Neuronal stem cell (in vitro differentiated cells): ENCODE data around the gene TTC29.
"Not testable (repeated sequence)": the region's sequence is repeated elsewhere in the genome, so short reads cannot be mapped to it uniquely, and the experiment has no call there.

Source experiments
- DNase-seq: peaks from one replicate; pipeline ENCODE4 v3.0.0-alpha.2; 2013; ENCODE audit warnings: low spot score
- H2AFZ ChIP-seq: one replicate; pipeline ENCODE4 v1.6.1; 2013; ENCODE audit warnings: mild to moderate bottlenecking, low read length, inconsistent platforms
- H2AK5ac ChIP-seq: 2 replicates; pipeline ENCODE4 v1.6.1; 2013; ENCODE audit warnings: low read depth, mild to moderate bottlenecking, inconsistent platforms, low read length, moderate library complexity, mixed read lengths
- H2BK120ac ChIP-seq: 2 replicates; pipeline ENCODE4 v1.6.1; 2013; ENCODE audit warnings: low read depth, mild to moderate bottlenecking, inconsistent platforms, low read length, moderate library complexity, mixed read lengths
- H2BK12ac ChIP-seq: one replicate; pipeline ENCODE4 v1.6.1; 2013; ENCODE audit warnings: low read length, inconsistent platforms
- H2BK15ac ChIP-seq: 2 replicates; pipeline ENCODE4 v1.6.1; 2013; ENCODE audit warnings: mild to moderate bottlenecking, low read length, inconsistent platforms, mixed read lengths
- H2BK5ac ChIP-seq: one replicate; pipeline ENCODE4 v1.6.1; 2013; ENCODE audit warnings: inconsistent platforms, mild to moderate bottlenecking, low read length, moderate library complexity
- H3K14ac ChIP-seq: one replicate; pipeline ENCODE4 v1.6.1; 2013; ENCODE audit warnings: low read length, inconsistent platforms
- H3K18ac ChIP-seq: 2 replicates; pipeline ENCODE4 v1.6.1; 2013; ENCODE audit warnings: low read length, inconsistent platforms
- H3K23ac ChIP-seq: 2 replicates; pipeline ENCODE4 v1.6.1; 2013; ENCODE audit warnings: low read depth, mild to moderate bottlenecking, mixed read lengths, low read length, inconsistent platforms; ENCODE audit not compliant: poor library complexity
- H3K27ac ChIP-seq: replicated peaks from 3 replicates; pipeline ENCODE4 v1.5.1; 2013; ENCODE audit warnings: low read length, inconsistent platforms
- H3K27me3 ChIP-seq, 3 experiments: 2 replicates each; pipeline ENCODE4 v1.6.1; 2013; ENCODE audit warnings: low read length in 3 of 3, mild to moderate bottlenecking in 2 of 3, inconsistent platforms in 1 of 3, low read depth in 1 of 3, mixed read lengths in 1 of 3, moderate library complexity in 1 of 3; ENCODE audit not compliant: control insufficient read depth in 3 of 3, insufficient read depth in 3 of 3
- H3K36me3 ChIP-seq, 2 donors: replicated peaks in 1 of 2; 2 replicates each; pipeline ENCODE4 v1.6.1; 2013; ENCODE audit warnings: low read length in 2 of 2; ENCODE audit not compliant: control insufficient read depth in 2 of 2, insufficient read depth in 2 of 2
- H3K4ac ChIP-seq: 2 replicates; pipeline ENCODE4 v1.6.1; 2013; ENCODE audit warnings: inconsistent platforms, mild to moderate bottlenecking, low read length, moderate library complexity
- H3K4me1 ChIP-seq, 2 donors: 1 replicate in 1 of 2; 2 replicates in 1 of 2; pipeline ENCODE4 v1.6.1; 2013; ENCODE audit warnings: low read length in 2 of 2, low read depth in 1 of 2; ENCODE audit not compliant: control insufficient read depth in 2 of 2, insufficient read depth in 1 of 2
- H3K4me2 ChIP-seq: one replicate; pipeline ENCODE4 v1.6.1; 2013; ENCODE audit warnings: mild to moderate bottlenecking, low read length, inconsistent platforms; ENCODE audit not compliant: insufficient read depth, poor library complexity, severe bottlenecking
- H3K4me3 ChIP-seq, 2 donors: 2 replicates each; pipeline ENCODE4 v1.5.1; 2013; ENCODE audit warnings: low read length in 2 of 2, mild to moderate bottlenecking in 2 of 2, inconsistent platforms in 1 of 2, moderate library complexity in 1 of 2
- H3K79me1 ChIP-seq: one replicate; pipeline ENCODE4 v1.6.1; 2013; ENCODE audit warnings: low read depth, mild to moderate bottlenecking, inconsistent platforms, low read length, moderate library complexity
- H3K9ac ChIP-seq: one replicate; pipeline ENCODE4 v1.6.1; 2013; ENCODE audit warnings: mild to moderate bottlenecking, low read depth, low read length, inconsistent platforms; ENCODE audit not compliant: poor library complexity
- H3K9me3 ChIP-seq, 2 donors: replicated peaks in 1 of 2; 2 replicates each; pipeline versions ENCODE3 to v1.6.1; 2013; ENCODE audit warnings: low read length in 2 of 2, mild to moderate bottlenecking in 2 of 2, inconsistent platforms in 1 of 2, low read depth in 1 of 2, mixed read lengths in 1 of 2, moderate library complexity in 1 of 2; ENCODE audit not compliant: control insufficient read depth in 2 of 2, insufficient read depth in 1 of 2
- H4K8ac ChIP-seq: one replicate; pipeline ENCODE4 v1.6.1; 2013; ENCODE audit warnings: low read depth, mild to moderate bottlenecking, inconsistent platforms, low read length, moderate library complexity
- H4K91ac ChIP-seq: one replicate; pipeline ENCODE4 v1.6.1; 2013; ENCODE audit warnings: low read length, low read depth, mild to moderate bottlenecking, inconsistent platforms; ENCODE audit not compliant: poor library complexity
- WGBS, 2 donors: extraction: QIAGEN DNeasy Blood & Tissue Kit; methylation state at CpG; one replicate each; pipeline ENCODE4 v1.1.7; 2013; ENCODE audit warnings: missing lambda C conversion rate in 2 of 2, mixed read lengths in 1 of 2; ENCODE audit not compliant: insufficient read length in 2 of 2, insufficient replicate concordance in 1 of 2; ENCODE audit errors: extremely low coverage in 2 of 2; 5-methylcytosine and 5-hydroxymethylcytosine counted together

Gene TTC29

GRCh38 chr4:146739182-146739581 lies 206.5 kb downstream of the TTC29 start:
- Histone ChIP-seq H3K36me3 (no peaks in the 10 kb centered on the region), H3K18ac (no peak overlapping the region), H3K14ac (no peak overlapping the region), H2BK5ac (no peak overlapping the region), H3K9ac (no peak overlapping the region), H2AK5ac (no peak overlapping the region), H3K27ac (no peak overlapping the region), H4K8ac (no peak overlapping the region), H3K4me3 (no peak overlapping the region), H3K4me1 (no peaks in the 10 kb centered on the region), H3K23ac (no peak overlapping the region), H3K9me3 (no peaks in the 10 kb centered on the region), H2BK12ac (no peak overlapping the region), H3K4ac (no peak overlapping the region), H3K4me2 (no peak overlapping the region), H3K27me3 (no peaks in the 10 kb centered on the region), H2BK15ac (no peak overlapping the region), H3K79me1 (no peaks in the 10 kb centered on the region), H4K91ac (no peak overlapping the region), H2BK120ac (no peak overlapping the region), H2AFZ (no peak overlapping the region)
- no peak for DNase-seq
- WGBS, 2 donors = no CpG with 5 or more reads among the region's 3 CpGs

DNA sequence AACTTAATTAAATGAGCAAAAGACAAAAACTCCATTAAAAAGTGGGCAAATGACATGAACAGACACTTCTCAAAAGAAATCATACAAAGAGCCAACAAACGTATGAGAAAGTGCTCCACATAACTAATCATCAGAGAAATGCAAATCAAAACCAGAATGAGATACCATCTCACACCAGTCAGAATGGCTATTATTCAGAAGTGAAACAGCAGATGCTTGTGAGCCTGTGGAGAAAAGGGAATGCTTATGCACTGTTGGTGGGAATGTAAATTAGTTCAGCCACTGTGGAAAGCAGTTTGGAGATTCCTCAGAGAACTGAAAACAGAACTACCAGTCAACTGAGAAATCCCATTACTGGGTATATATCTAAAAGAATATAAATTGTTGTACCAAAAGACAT lies 222.1 kb downstream of the TTC29 start:
- not testable (repeated sequence) for H3K9ac ChIP-seq, H2BK15ac ChIP-seq, H3K27ac ChIP-seq, H3K23ac ChIP-seq, H3K9me3 ChIP-seq, H2AK5ac ChIP-seq, H2BK12ac ChIP-seq, DNase-seq, H3K4me1 ChIP-seq, H2BK5ac ChIP-seq, H3K36me3 ChIP-seq, H4K8ac ChIP-seq, H3K18ac ChIP-seq, H3K79me1 ChIP-seq, H3K14ac ChIP-seq, H2AFZ ChIP-seq, H2BK120ac ChIP-seq, H3K4ac ChIP-seq, H3K27me3 ChIP-seq, H4K91ac ChIP-seq, H3K4me3 ChIP-seq, H3K4me2 ChIP-seq
- no CpG with 5 or more reads among the region's 1 CpG for WGBS, 2 donors

DNA sequence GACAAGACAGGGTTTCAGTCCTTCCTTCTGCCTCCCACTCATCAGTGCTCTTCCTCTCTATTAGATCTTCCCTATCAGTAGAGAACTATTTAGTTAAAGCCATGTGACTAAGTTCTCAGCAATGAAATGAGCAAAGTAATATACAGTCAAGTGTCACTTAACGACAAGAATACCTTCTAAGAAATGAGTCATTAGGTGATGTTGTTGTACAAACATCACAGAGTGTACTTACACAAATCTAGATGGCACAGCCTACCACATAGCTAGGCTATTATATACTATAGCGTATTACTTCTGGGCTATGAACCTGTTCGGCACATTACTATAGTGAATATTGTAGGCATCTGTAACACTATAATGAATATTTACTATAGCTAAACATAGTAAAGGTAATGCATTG lies 235.7 kb downstream of the TTC29 start:
- H3K4me2 ChIP-seq = no peak overlapping the region
- H3K36me3 ChIP-seq = no peaks in the 10 kb centered on the region
- no peak overlapping the region for H4K8ac ChIP-seq
- H3K9me3 ChIP-seq = no peaks in the 10 kb centered on the region
- no peak overlapping the region for H3K4me3 ChIP-seq
- H3K18ac ChIP-seq = no peak overlapping the region
- no peak overlapping the region for H3K23ac ChIP-seq
- no peaks in the 10 kb centered on the region for H3K4me1 ChIP-seq
- no peaks in the 10 kb centered on the region for H3K79me1 ChIP-seq
- no peak overlapping the region for H2AFZ ChIP-seq
- no peak overlapping the region for H3K9ac ChIP-seq
- H4K91ac ChIP-seq = no peak overlapping the region
- WGBS, 2 donors = no CpG with 5 or more reads among the region's 3 CpGs
- H3K27ac ChIP-seq = no peak overlapping the region
- H2BK120ac ChIP-seq = no peak overlapping the region
- no peak overlapping the region for H2BK12ac ChIP-seq
- H2AK5ac ChIP-seq = no peak overlapping the region
- no peak overlapping the region for H2BK15ac ChIP-seq
- H3K4ac ChIP-seq = no peak overlapping the region
- no peak overlapping the region for H3K14ac ChIP-seq
- no peak overlapping the region for H2BK5ac ChIP-seq
- no peaks in the 10 kb centered on the region for H3K27me3 ChIP-seq
- no peak for DNase-seq

- no peak overlapping the region for H2BK120ac ChIP-seq
- H3K18ac ChIP-seq = no peak overlapping the region
- H3K23ac ChIP-seq = no peak overlapping the region
- no peak overlapping the region for H4K8ac ChIP-seq
- H3K27me3 ChIP-seq = no peaks in the 10 kb centered on the region
- no peak overlapping the region for H4K91ac ChIP-seq
- no peak overlapping the region for H2BK15ac ChIP-seq
- no peak overlapping the region for H3K4me2 ChIP-seq
- no peaks in the 10 kb centered on the region for H3K79me1 ChIP-seq
- no peak overlapping the region for H2AK5ac ChIP-seq
- no CpG with 5 or more reads among the region's 8 CpGs for WGBS, 2 donors
- H3K4me1 ChIP-seq = no peaks in the 10 kb centered on the region
- no peak overlapping the region for H3K4ac ChIP-seq
- no peak for DNase-seq
- no peak overlapping the region for H3K9ac ChIP-seq
- no peak overlapping the region for H3K27ac ChIP-seq
- no peak overlapping the region for H2BK12ac ChIP-seq
- H2BK5ac ChIP-seq = no peak overlapping the region
- no peak overlapping the region for H3K4me3 ChIP-seq
- no peaks in the 10 kb centered on the region for H3K9me3 ChIP-seq
- H3K14ac ChIP-seq = no peak overlapping the region
- H2AFZ ChIP-seq = no peak overlapping the region
- no peaks in the 10 kb centered on the region for H3K36me3 ChIP-seq
Measured at GRCh38 chr4:146699910-146700309, 245.8 kb downstream of the TTC29 start.
